Endodermal cell (in vitro differentiated cells): ENCODE data around the gene KRTAP19-6. TPM values are rescaled to one million over a fixed set of nuclear protein-coding genes. Genes with fewer than 3 reads are reported as not detected.

Experiments used
- DNase-seq: peaks from one replicate; pipeline ENCODE4 v3.0.0-alpha.2; 2017
- H3K27ac ChIP-seq: 2 replicates; pipeline ENCODE4 v1.5.1; 2013; ENCODE audit warnings: mild to moderate bottlenecking, low read depth, low read length, moderate library complexity
- H3K27me3 ChIP-seq: 2 replicates; pipeline ENCODE4 v1.6.1; 2013; ENCODE audit warnings: mild to moderate bottlenecking, low read length, moderate library complexity; ENCODE audit not compliant: insufficient read depth, control insufficient read depth, poor library complexity, severe bottlenecking
- H3K36me3 ChIP-seq: 2 replicates; pipeline ENCODE4 v1.7.0; 2013; ENCODE audit warnings: mild to moderate bottlenecking, low read length, moderate library complexity; ENCODE audit not compliant: control insufficient read depth, insufficient read depth
- H3K4me1 ChIP-seq: one replicate; pipeline ENCODE4 v1.7.0; 2013; ENCODE audit warnings: low read length; ENCODE audit not compliant: control insufficient read depth, insufficient read depth
- H3K4me3 ChIP-seq: 2 replicates; pipeline ENCODE4 v1.5.1; 2013; ENCODE audit warnings: mild to moderate bottlenecking, low read length, moderate library complexity
- H3K9ac ChIP-seq: 2 replicates; pipeline ENCODE4 v1.6.1; 2013; ENCODE audit warnings: mild to moderate bottlenecking, low read length, moderate library complexity; ENCODE audit not compliant: poor library complexity, severe bottlenecking; ENCODE audit errors: extremely low read depth
- H3K9me3 ChIP-seq: 2 replicates; pipeline ENCODE4 v1.6.1; 2013; ENCODE audit warnings: mild to moderate bottlenecking, low read length, moderate library complexity; ENCODE audit not compliant: control insufficient read depth
- H3K27ac Mint-ChIP-seq: 2 replicates; pipeline ENCODE4 v1.8.0; 2020; ENCODE audit warnings: mixed read lengths
- H3K27me3 Mint-ChIP-seq: 2 replicates; pipeline ENCODE4 v1.8.0; 2021; ENCODE audit warnings: mild to moderate bottlenecking, mixed read lengths; ENCODE audit not compliant: insufficient read depth
- H3K36me3 Mint-ChIP-seq: 2 replicates; pipeline ENCODE4 v1.8.0; 2020; ENCODE audit warnings: low read depth, mixed read lengths
- H3K4me1 Mint-ChIP-seq: 2 replicates; pipeline ENCODE4 v1.8.0; 2020; ENCODE audit warnings: mixed read lengths
- H3K4me3 Mint-ChIP-seq: 2 replicates; pipeline ENCODE4 v1.8.0; 2020; ENCODE audit warnings: mild to moderate bottlenecking, moderate library complexity, mixed read lengths
- H3K9me3 Mint-ChIP-seq: 2 replicates; pipeline ENCODE4 v1.8.0; 2020; ENCODE audit warnings: mild to moderate bottlenecking, mixed read lengths
- CTCF ChIP-seq: fragments of 200-600 bp; sonication (generic); conservative IDR thresholded peaks from 2 replicates; pipeline ENCODE4 v1.5.0; 2021; ENCODE audit warnings: antibody characterized with exemption, mild to moderate bottlenecking
- WGBS, 2 experiments: methylation state at CpG; one replicate each; pipeline versions ENCODE4 v1.1.5 to v1.1.7; 2013; ENCODE audit warnings: missing lambda C conversion rate in 2 of 2, mixed read lengths in 1 of 2; ENCODE audit not compliant: insufficient coverage in 1 of 2, insufficient read length in 1 of 2; 5-methylcytosine and 5-hydroxymethylcytosine counted together
- long read RNA-seq, 4 experiments: library from polyadenylated mRNA in 2 of 4; library from RNA in 1 of 4; library from capped mRNA in 1 of 4; stranded (forward) in 3 of 4; unstranded in 1 of 4; transcript quantifications; one replicate each; pipeline ENCODE4 v2.0.0, GENCODE V29; 2020 to 2021; ENCODE audit warnings: inconsistent platforms in 1 of 4
- polyA plus RNA-seq, 2 experiments: library from polyadenylated mRNA; stranded (reverse); fragments of 50-300 nt; gene quantifications; one replicate each; pipeline ENCODE4 v1.2.3, GENCODE V29; 2013
- total RNA-seq, 2 donors: library from RNA; stranded (reverse); fragmentation: NEBNext Ultra II Directional in 1 of 2; extraction: Animal tissue kit (Norgen Biotek cat#: 25700) in 1 of 2; gene quantifications; 2 replicates in 1 of 2; 3 replicates in 1 of 2; pipeline ENCODE4 v1.2.1, GENCODE V29; 2021

Gene KRTAP19-6
- total RNA-seq, result not detected
- not detected for polyA plus RNA-seq (2013, experiment 1 of 2)
- polyA plus RNA-seq (2013, experiment 2 of 2), result not detected
- long read RNA-seq, experiment 1, result 0 reads
- long read RNA-seq, experiment 2, result 0 reads
- long read RNA-seq, experiment 3, result 0 reads
- long read RNA-seq, experiment 4, result 0 reads

GRCh38 chr21:30541764-30542163 lies at the start of gene KRTAP19-6:
Gene KRTAP19-6, minus strand, starts transcription at chr21:30541864. Its CDS starts 31 bp downstream, at chr21:30541833.
- Mint-ChIP-seq H3K4me1 (no peaks in the 10 kb centered on the region), H3K27ac (no peak within 1 kb of the TSS), H3K4me3 (no peak within 1 kb of the TSS), H3K27me3 (no peaks in the 10 kb centered on the region), H3K36me3 (no peaks in the 10 kb centered on the region), H3K9me3 (peaks cover 25% of the 10 kb centered on the region)
- H3K4me1 ChIP-seq, result no peaks in the 10 kb centered on the region
- no peak within 1 kb of the TSS for H3K9ac ChIP-seq
- no peaks in the 10 kb centered on the region for H3K27me3 ChIP-seq
- whole genome bisulfite sequencing, 2 experiments, result 86 to 100% methylated on average over 1 of the region's 1 CpG
- no peak within 1 kb of the TSS for H3K4me3 ChIP-seq
- H3K9me3 ChIP-seq, result no peaks in the 10 kb centered on the region
- no peak for DNase-seq
- no peak for TF ChIP-seq CTCF
- H3K36me3 ChIP-seq, result no peaks in the 10 kb centered on the region
- no peak within 1 kb of the TSS for H3K27ac ChIP-seq

- no peak for DNase-seq
- Mint-ChIP-seq H3K27ac (no peak within 1 kb of the TSS), H3K27me3 (no peaks in the 10 kb centered on the region), H3K4me1 (no peaks in the 10 kb centered on the region), H3K9me3 (peaks cover 25% of the 10 kb centered on the region), H3K4me3 (no peak within 1 kb of the TSS), H3K36me3 (no peaks in the 10 kb centered on the region)
- Histone ChIP-seq H3K9ac (no peak within 1 kb of the TSS), H3K27me3 (no peaks in the 10 kb centered on the region), H3K36me3 (no peaks in the 10 kb centered on the region), H3K4me3 (no peak within 1 kb of the TSS), H3K27ac (no peak within 1 kb of the TSS), H3K9me3 (no peaks in the 10 kb centered on the region), H3K4me1 (no peaks in the 10 kb centered on the region)
- no peak for TF ChIP-seq CTCF
These were observed 48.6 kb upstream of the KRTAP19-6 start, which contains the start of gene KRTAP22-2 for GRCh38 chr21:30590297-30590696. Gene KRTAP22-2, minus strand, starts transcription at chr21:30590397.

GRCh38 chr21:30582870-30583269 lies 41.2 kb upstream of the KRTAP19-6 start:
- H3K27ac ChIP-seq, result no peak overlapping the region
- TF ChIP-seq CTCF, result no peak
- H3K4me3 ChIP-seq, result no peak overlapping the region
- Mint-ChIP-seq H3K27me3 (no peaks in the 10 kb centered on the region), H3K27ac (no peak overlapping the region), H3K4me3 (no peak overlapping the region), H3K36me3 (no peaks in the 10 kb centered on the region), H3K4me1 (no peaks in the 10 kb centered on the region), H3K9me3 (peaks cover 18% of the 10 kb centered on the region)
- no peak for DNase-seq
- no peak overlapping the region for H3K9ac ChIP-seq
- H3K4me1 ChIP-seq, result no peaks in the 10 kb centered on the region
- no peaks in the 10 kb centered on the region for H3K9me3 ChIP-seq
- H3K27me3 ChIP-seq, result peaks cover 15% of the 10 kb centered on the region
- H3K36me3 ChIP-seq, result no peaks in the 10 kb centered on the region
- WGBS, 2 experiments, result 90% methylated on average over 1 of the region's 1 CpG; no CpG with 5 or more reads in 1 of the 2 experiments
